HCT116 (cell line): ENCODE results near the gene EVI5.

Source experiments
- CBX3 ChIP-seq: IDR thresholded peaks from 2 replicates; pipeline ENCODE4 v1.6.1; 2012; ENCODE audit warnings: low read depth
- EZH2 ChIP-seq: fragments of 200-600 bp; sonication (generic); IDR thresholded peaks from 2 replicates; pipeline ENCODE4 v1.6.1; 2017; ENCODE audit warnings: antibody characterized with exemption, mixed run types
- POLR2A ChIP-seq: IDR thresholded peaks from 2 replicates; pipeline ENCODE4 v1.7.0; 2011; ENCODE audit warnings: borderline replicate concordance; ENCODE audit not compliant: insufficient read depth, insufficient read length; ENCODE audit errors: extremely low read depth
- YY1 ChIP-seq: IDR thresholded peaks from 2 replicates; pipeline ENCODE4 v1.6.1; 2011; ENCODE audit warnings: low read length, low read depth, moderate library complexity, mild to moderate bottlenecking; ENCODE audit not compliant: insufficient replicate concordance; ENCODE audit errors: extremely low read depth
- TF ChIP-seq, protein P1 (sequence below), 3 experiments: fragments of 200-600 bp in 1 of 3; sonication (generic) in 1 of 3; IDR thresholded peaks in 2 of 3; conservative IDR thresholded peaks in 1 of 3; 2 replicates each; pipeline ENCODE4 v1.5.1; 2012 to 2017; ENCODE audit warnings: low read depth in 2 of 3, low read length in 2 of 3, antibody characterized with exemption in 1 of 3, borderline replicate concordance in 1 of 3, control low read depth in 1 of 3, mild to moderate bottlenecking in 1 of 3, mixed read lengths in 1 of 3, mixed run types in 1 of 3, moderate library complexity in 1 of 3; ENCODE audit not compliant: insufficient read depth in 1 of 3

GRCh38 chr1:92709738-92710137, 75.2 kb downstream of the EVI5 start:
- no peak for TF ChIP-seq EZH2
- TF ChIP-seq, protein P1, sequence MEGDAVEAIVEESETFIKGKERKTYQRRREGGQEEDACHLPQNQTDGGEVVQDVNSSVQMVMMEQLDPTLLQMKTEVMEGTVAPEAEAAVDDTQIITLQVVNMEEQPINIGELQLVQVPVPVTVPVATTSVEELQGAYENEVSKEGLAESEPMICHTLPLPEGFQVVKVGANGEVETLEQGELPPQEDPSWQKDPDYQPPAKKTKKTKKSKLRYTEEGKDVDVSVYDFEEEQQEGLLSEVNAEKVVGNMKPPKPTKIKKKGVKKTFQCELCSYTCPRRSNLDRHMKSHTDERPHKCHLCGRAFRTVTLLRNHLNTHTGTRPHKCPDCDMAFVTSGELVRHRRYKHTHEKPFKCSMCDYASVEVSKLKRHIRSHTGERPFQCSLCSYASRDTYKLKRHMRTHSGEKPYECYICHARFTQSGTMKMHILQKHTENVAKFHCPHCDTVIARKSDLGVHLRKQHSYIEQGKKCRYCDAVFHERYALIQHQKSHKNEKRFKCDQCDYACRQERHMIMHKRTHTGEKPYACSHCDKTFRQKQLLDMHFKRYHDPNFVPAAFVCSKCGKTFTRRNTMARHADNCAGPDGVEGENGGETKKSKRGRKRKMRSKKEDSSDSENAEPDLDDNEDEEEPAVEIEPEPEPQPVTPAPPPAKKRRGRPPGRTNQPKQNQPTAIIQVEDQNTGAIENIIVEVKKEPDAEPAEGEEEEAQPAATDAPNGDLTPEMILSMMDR (IDR thresholded peaks at IDR 0.05 in 2 of 3, conservative IDR thresholded peaks at IDR 0.05 in 1 of 3; ENCODE audit: borderline replicate concordance in 1 of 3, insufficient read depth in 1 of 3, low read depth in 2 of 3, low read length in 2 of 3): no peak
- no peak for TF ChIP-seq CBX3
- TF ChIP-seq YY1: no peak
- TF ChIP-seq POLR2A: no peak
